ENCODE measurements around the gene EPHB2.
"Not testable (repeated sequence)": the region's sequence is repeated elsewhere in the genome, so short reads cannot be mapped to it uniquely, and the experiment has no call there.

Gene EPHB2

GRCh38 chr1:22920026-22920733 lies 209.5 kb downstream of the EPHB2 start:
- DNase-seq = no peak

- no peak for DNase-seq
These were observed 210.3 kb downstream of the EPHB2 start for GRCh38 chr1:22920734-22921451.

GRCh38 chr1:22921452-22922126 lies 210.9 kb downstream of the EPHB2 start:
- DNase-seq = no peak

GRCh38 chr1:22922640-22923039 lies 212.0 kb downstream of the EPHB2 start:
- no peak for DNase-seq

- DNase-seq = no peak
These were observed 214.5 kb downstream of the EPHB2 start for GRCh38 chr1:22925111-22925510.

- DNase-seq = peak; percentile 4 to 29
These were observed 219.7 kb downstream of the EPHB2 start for GRCh38 chr1:22930240-22930912.

- DNase-seq = no peak
These were observed 222.3 kb downstream of the EPHB2 start for GRCh38 chr1:22932803-22933470.

GRCh38 chr1:22935433-22935832 lies 224.8 kb downstream of the EPHB2 start:
- no peak for DNase-seq

GRCh38 chr1:22936681-22937080 lies 226.0 kb downstream of the EPHB2 start:
- no peak for DNase-seq

GRCh38 chr1:22941257-22941656 lies 230.6 kb downstream of the EPHB2 start:
- DNase-seq = no peak

- no peak for DNase-seq
These were observed 233.9 kb downstream of the EPHB2 start for GRCh38 chr1:22944346-22945055.

GRCh38 chr1:22945171-22945570 lies 234.5 kb downstream of the EPHB2 start:
- DNase-seq = not testable (repeated sequence)

GRCh38 chr1:22949822-22950331 lies 239.2 kb downstream of the EPHB2 start:
- DNase-seq = peak in 1 of 2 experiments; percentile 27

GRCh38 chr1:22951796-22952195 lies 241.2 kb downstream of the EPHB2 start:
- DNase-seq = no peak

- DNase-seq = no peak
These were observed 242.0 kb downstream of the EPHB2 start for GRCh38 chr1:22952694-22953056.

- peak; percentile 19 to 25 for DNase-seq
These were observed 242.6 kb downstream of the EPHB2 start for GRCh38 chr1:22953057-22953739.

- no peak for DNase-seq
These were observed 243.1 kb downstream of the EPHB2 start for GRCh38 chr1:22953740-22954141.

GRCh38 chr1:22955146-22955545 lies 244.5 kb downstream of the EPHB2 start:
- DNase-seq = no peak

GRCh38 chr1:22957066-22957465 lies 246.4 kb downstream of the EPHB2 start:
- no peak for DNase-seq

- DNase-seq = no peak
These were observed 247.9 kb downstream of the EPHB2 start for GRCh38 chr1:22958556-22958955.

Measured in NCI-H1930 (cell line).